ENCODE data around the gene MYO10. TPM values are rescaled to one million over a fixed set of nuclear protein-coding genes. Genes with fewer than 3 reads are reported as not detected.

Gene MYO10
- total RNA-seq, 1 donor from 2014 or later, result 56.7 TPM

- no peak for DNase-seq (ENCODE audit: low spot score in 2 of 2, unreplicated experiment in 2 of 2)
- no peaks in the 10 kb centered on the region for H3K27me3 Mint-ChIP-seq (ENCODE audit: low read depth)
- peak overlapping the region; percentile 61 for H3K27ac Mint-ChIP-seq
- no peak for TF ChIP-seq CTCF (IDR thresholded peaks at IDR 0.05; ENCODE audit: unreplicated experiment)
- H3K36me3 Mint-ChIP-seq, result peaks cover 10% of the 10 kb centered on the region
- no peak overlapping the region for H3K4me3 Mint-ChIP-seq
- no peaks in the 10 kb centered on the region for H3K9me3 Mint-ChIP-seq
- H3K4me1 Mint-ChIP-seq, result peaks cover 7% of the 10 kb centered on the region
These were observed 15.8 kb downstream of the MYO10 start for GRCh38 chr5:16920109-16920816.

- Mint-ChIP-seq H3K27me3 (ENCODE audit: low read depth) (no peaks in the 10 kb centered on the region), H3K27ac (peak overlapping the region; percentile 16), H3K4me1 (peaks cover 7% of the 10 kb centered on the region), H3K36me3 (peaks cover 7% of the 10 kb centered on the region), H3K4me3 (no peak overlapping the region), H3K9me3 (no peaks in the 10 kb centered on the region)
- DNase-seq (ENCODE audit: low spot score in 2 of 2, unreplicated experiment in 2 of 2), result no peak
- TF ChIP-seq CTCF (IDR thresholded peaks at IDR 0.05; ENCODE audit: unreplicated experiment), result no peak
These were observed 17.0 kb downstream of the MYO10 start for GRCh38 chr5:16918891-16919671.

- no peak for TF ChIP-seq CTCF (IDR thresholded peaks at IDR 0.05; ENCODE audit: unreplicated experiment)
- H3K4me1 Mint-ChIP-seq, result peaks cover 12% of the 10 kb centered on the region
- DNase-seq (ENCODE audit: low spot score in 2 of 2, unreplicated experiment in 2 of 2), result no peak
- peaks cover 7% of the 10 kb centered on the region for H3K36me3 Mint-ChIP-seq
- no peak overlapping the region for H3K27ac Mint-ChIP-seq
- H3K4me3 Mint-ChIP-seq, result no peak overlapping the region
- no peaks in the 10 kb centered on the region for H3K27me3 Mint-ChIP-seq (ENCODE audit: low read depth)
- no peaks in the 10 kb centered on the region for H3K9me3 Mint-ChIP-seq
These were observed 17.9 kb downstream of the MYO10 start for GRCh38 chr5:16918156-16918555.

GRCh38 chr5:16916262-16916878 is 19.7 kb downstream of the MYO10 start:
- Mint-ChIP-seq H3K9me3 (no peaks in the 10 kb centered on the region), H3K36me3 (peaks cover 6% of the 10 kb centered on the region), H3K27ac (no peak overlapping the region), H3K4me1 (peaks cover 24% of the 10 kb centered on the region), H3K4me3 (no peak overlapping the region), H3K27me3 (ENCODE audit: low read depth) (no peaks in the 10 kb centered on the region)
- TF ChIP-seq CTCF (IDR thresholded peaks at IDR 0.05; ENCODE audit: unreplicated experiment), result no peak
- DNase-seq (ENCODE audit: low spot score in 2 of 2, unreplicated experiment in 2 of 2), result no peak

GRCh38 chr5:16914584-16914983 is 21.5 kb downstream of the MYO10 start:
- TF ChIP-seq CTCF (IDR thresholded peaks at IDR 0.05; ENCODE audit: unreplicated experiment), result no peak
- no peak overlapping the region for H3K27ac Mint-ChIP-seq
- H3K4me1 Mint-ChIP-seq, result peaks cover 26% of the 10 kb centered on the region
- no peak overlapping the region for H3K4me3 Mint-ChIP-seq
- DNase-seq (ENCODE audit: low spot score in 2 of 2, unreplicated experiment in 2 of 2), result no peak
- no peaks in the 10 kb centered on the region for H3K27me3 Mint-ChIP-seq (ENCODE audit: low read depth)
- no peaks in the 10 kb centered on the region for H3K9me3 Mint-ChIP-seq
- peaks cover 6% of the 10 kb centered on the region for H3K36me3 Mint-ChIP-seq
